ENCODE measurements around the gene SNAP47.

- TF ChIP-seq GATA3 (IDR thresholded peaks at IDR 0.05; ENCODE audit: low read depth, low read length) (no peak), GATA2 (IDR thresholded peaks at IDR 0.05; ENCODE audit: low read depth, low read length) (no peak)
Observed at GRCh38 chr1:227742738-227743715, 7.8 kb downstream of the SNAP47 start.

Measured in SH-SY5Y (cell line).